Ishikawa (cell line): ENCODE results near the gene IRS2.

Experiments
- CEBPB ChIP-seq: IDR thresholded peaks from 2 replicates; pipeline ENCODE4 v1.6.1; 2012
- CREB1 ChIP-seq: IDR thresholded peaks from 2 replicates; pipeline ENCODE4 v1.6.1; 2012; ENCODE audit warnings: low read depth
- EGR1 ChIP-seq: IDR thresholded peaks from 2 replicates; pipeline ENCODE4 v1.6.1; 2012
- EP300 ChIP-seq: IDR thresholded peaks from 2 replicates; pipeline ENCODE4 v1.6.1; 2012; ENCODE audit warnings: borderline replicate concordance
- FOXM1 ChIP-seq: IDR thresholded peaks from 2 replicates; pipeline ENCODE4 v1.6.1; 2012; ENCODE audit warnings: low read depth, borderline replicate concordance
- MAX ChIP-seq: IDR thresholded peaks from 2 replicates; pipeline ENCODE4 v1.6.1; 2012
- NFIC ChIP-seq: IDR thresholded peaks from 2 replicates; pipeline ENCODE4 v1.6.1; 2012
- RAD21 ChIP-seq: IDR thresholded peaks from 2 replicates; pipeline ENCODE4 v1.6.1; 2012; ENCODE audit warnings: low read depth
- TAF1 ChIP-seq: IDR thresholded peaks from 2 replicates; pipeline ENCODE4 v1.6.1; 2012; ENCODE audit warnings: low read depth, mild to moderate bottlenecking
- USF1 ChIP-seq: IDR thresholded peaks from 2 replicates; pipeline ENCODE4 v1.6.1; 2012
- YY1 ChIP-seq: IDR thresholded peaks from 2 replicates; pipeline ENCODE4 v1.6.1; 2012; ENCODE audit warnings: low read depth

DNA sequence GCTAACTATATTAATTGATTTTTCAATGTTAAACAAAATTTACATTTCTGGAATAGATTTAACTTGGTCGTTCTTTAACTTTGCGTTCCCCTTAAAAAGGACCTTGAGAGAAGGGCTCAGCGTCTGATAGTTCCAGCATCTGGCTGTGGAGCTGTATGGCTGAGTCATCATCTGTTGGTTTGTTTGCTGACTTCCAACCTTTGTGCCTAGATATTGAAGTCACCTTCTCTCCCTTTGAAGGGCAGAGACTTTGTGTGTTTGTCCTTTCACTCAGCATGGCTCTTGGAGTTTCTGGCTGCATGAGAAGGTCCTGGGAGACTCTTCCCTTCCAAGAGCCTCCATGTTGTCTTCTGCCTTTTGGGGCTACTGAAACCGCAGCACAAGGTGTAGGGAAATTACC, 16.6 kb upstream of the IRS2 start:
- no peak for TF ChIP-seq MAX
- TF ChIP-seq USF1 = no peak
- TF ChIP-seq YY1 = no peak
- no peak for TF ChIP-seq NFIC
- no peak for TF ChIP-seq TAF1
- TF ChIP-seq EP300 = no peak
- no peak for TF ChIP-seq RAD21
- TF ChIP-seq FOXM1 = no peak
- TF ChIP-seq CEBPB = no peak
- no peak for TF ChIP-seq EGR1
- no peak for TF ChIP-seq CREB1
